Activated naive CD8-positive, alpha-beta T cell (primary cell): Measurements from ENCODE around the gene BAIAP2L1.

ENCODE experiments used
- H3K27ac Mint-ChIP-seq: one replicate; pipeline ENCODE4 v1.8.0; 2021; ENCODE audit warnings: mixed read lengths
- H3K27me3 Mint-ChIP-seq: one replicate; pipeline ENCODE4 v1.8.0; 2021; ENCODE audit warnings: mixed read lengths
- H3K36me3 Mint-ChIP-seq: one replicate; pipeline ENCODE4 v1.8.0; 2021; ENCODE audit warnings: mixed read lengths
- H3K4me1 Mint-ChIP-seq: one replicate; pipeline ENCODE4 v1.8.0; 2021; ENCODE audit warnings: low read depth, mixed read lengths
- H3K4me3 Mint-ChIP-seq: one replicate; pipeline ENCODE4 v1.8.0; 2021; ENCODE audit warnings: mild to moderate bottlenecking, mixed read lengths
- H3K9me3 Mint-ChIP-seq: one replicate; pipeline ENCODE4 v1.8.0; 2021; ENCODE audit warnings: low read depth, mixed read lengths

BAIAP2L1 gene

DNA sequence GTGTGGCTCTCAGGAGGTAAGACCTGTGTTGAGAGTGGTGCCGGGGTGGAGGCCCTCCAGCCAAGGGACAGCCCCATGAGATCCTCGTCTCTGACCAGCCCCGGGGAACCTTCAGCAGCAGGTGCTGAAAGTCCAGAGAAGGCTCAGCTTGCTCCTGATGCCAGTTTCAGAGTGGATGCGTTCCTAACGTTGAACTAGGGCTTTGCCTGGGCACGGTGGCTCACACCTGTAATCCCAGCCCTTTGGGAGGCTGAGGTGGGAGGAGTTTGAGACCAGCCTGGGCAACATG, 45.7 kb downstream of the BAIAP2L1 start:
- no peaks in the 10 kb centered on the region for H3K36me3 Mint-ChIP-seq
- no peak overlapping the region for H3K27ac Mint-ChIP-seq
- H3K9me3 Mint-ChIP-seq = no peaks in the 10 kb centered on the region
- no peak overlapping the region for H3K4me3 Mint-ChIP-seq
- H3K4me1 Mint-ChIP-seq = no peaks in the 10 kb centered on the region
- H3K27me3 Mint-ChIP-seq = peaks cover 1% of the 10 kb centered on the region

DNA sequence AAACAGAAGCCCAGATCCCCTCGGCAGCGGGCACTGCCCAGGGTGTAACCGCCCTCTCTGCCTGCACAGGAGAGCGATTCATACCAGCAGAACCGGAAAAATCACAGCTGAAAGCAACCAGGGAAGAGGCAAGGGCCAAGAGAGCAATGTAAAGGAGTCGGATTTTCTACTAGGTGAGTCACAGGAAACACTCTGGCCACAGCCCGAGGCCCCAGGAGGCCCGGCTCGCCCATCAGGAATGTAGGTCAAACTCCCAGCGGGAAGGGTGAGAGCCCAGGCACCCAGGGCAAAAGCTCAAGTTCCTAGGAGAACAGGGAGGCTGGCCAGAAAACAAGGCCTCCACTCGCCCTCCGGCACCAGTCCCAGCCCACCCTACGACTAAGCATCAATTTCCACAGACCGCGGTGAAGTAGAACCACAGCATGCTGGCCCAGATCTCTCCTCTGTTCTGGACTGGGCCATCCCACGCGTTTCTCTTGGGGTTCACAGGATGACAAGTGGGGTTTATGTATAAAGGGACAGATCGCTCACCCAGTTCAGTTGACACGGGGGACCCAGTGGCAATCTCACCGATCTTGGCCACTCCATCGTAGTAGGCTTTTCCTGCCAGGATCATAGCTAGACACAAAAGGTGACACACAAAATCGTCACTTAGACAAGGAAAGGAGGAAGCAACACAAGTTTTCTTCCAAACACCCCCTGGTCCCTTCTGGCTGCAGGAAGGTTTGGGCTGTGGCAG, 46.2 kb downstream of the BAIAP2L1 start:
- Mint-ChIP-seq H3K36me3 (no peaks in the 10 kb centered on the region), H3K4me3 (no peak overlapping the region), H3K4me1 (no peaks in the 10 kb centered on the region), H3K27me3 (peaks cover 1% of the 10 kb centered on the region), H3K9me3 (no peaks in the 10 kb centered on the region), H3K27ac (no peak overlapping the region)

DNA sequence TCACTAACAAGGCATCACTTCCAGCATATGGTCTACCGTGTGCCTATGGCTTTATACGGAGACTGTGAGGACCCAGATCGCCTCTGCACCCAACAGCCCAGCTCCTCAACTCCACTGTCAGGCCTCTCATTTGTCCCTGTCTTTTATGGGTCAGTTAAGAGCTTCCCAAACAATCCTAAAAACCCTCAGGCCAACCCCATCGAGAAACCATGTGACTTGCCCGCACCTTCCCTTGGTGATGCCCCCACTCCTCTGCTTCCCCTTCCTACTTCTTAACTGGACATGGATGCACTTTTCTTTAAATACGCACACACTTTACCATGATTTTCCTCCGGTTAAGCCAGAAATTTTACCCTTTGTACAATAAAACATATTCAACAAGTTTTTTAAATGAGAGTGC, 46.8 kb downstream of the BAIAP2L1 start:
- Mint-ChIP-seq H3K9me3 (no peaks in the 10 kb centered on the region), H3K4me3 (no peak overlapping the region), H3K36me3 (no peaks in the 10 kb centered on the region), H3K27ac (no peak overlapping the region), H3K27me3 (peaks cover 1% of the 10 kb centered on the region), H3K4me1 (no peaks in the 10 kb centered on the region)

DNA sequence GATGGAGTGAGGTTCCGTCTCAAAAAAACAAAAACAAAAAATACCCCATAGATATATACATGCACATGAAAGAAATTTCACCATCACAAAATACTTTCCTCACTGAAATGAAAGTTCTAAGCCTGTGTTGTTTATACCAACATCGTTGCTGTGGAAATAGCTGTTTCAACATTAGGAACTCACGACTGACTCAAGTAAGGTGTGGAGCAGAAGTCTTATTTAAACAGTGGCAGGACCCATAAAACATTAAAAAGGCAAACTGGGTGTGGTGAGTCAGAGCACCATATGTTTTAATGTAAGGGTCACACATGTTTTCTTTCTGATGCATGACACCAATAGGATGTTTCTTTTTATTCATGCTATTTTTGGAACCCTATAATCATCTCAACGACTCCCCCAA, 48.3 kb downstream of the BAIAP2L1 start:
- no peaks in the 10 kb centered on the region for H3K9me3 Mint-ChIP-seq
- no peak overlapping the region for H3K27ac Mint-ChIP-seq
- no peak overlapping the region for H3K4me3 Mint-ChIP-seq
- H3K36me3 Mint-ChIP-seq = no peaks in the 10 kb centered on the region
- H3K27me3 Mint-ChIP-seq = peaks cover 1% of the 10 kb centered on the region
- no peaks in the 10 kb centered on the region for H3K4me1 Mint-ChIP-seq

DNA sequence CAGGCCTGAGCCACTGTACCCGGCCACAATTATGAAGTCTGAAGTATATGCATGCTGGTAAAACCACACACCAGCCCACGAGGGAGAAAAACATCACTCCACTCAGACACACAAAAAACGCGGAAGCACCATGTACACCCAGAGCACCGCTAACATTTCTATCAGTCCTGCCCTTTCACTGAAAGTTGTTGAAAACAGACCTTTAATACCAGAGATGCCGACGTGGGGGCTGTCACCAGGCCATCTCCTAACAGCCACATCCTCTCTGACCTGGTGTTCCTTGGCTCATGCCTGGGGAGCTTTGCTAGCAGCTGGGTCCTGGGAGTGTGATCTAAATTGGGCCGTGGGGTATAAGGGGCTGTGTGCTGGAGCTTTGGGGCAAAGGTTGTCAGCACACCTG, 49.8 kb downstream of the BAIAP2L1 start:
- Mint-ChIP-seq H3K27me3 (peaks cover 1% of the 10 kb centered on the region), H3K36me3 (no peaks in the 10 kb centered on the region), H3K27ac (no peak overlapping the region), H3K4me1 (no peaks in the 10 kb centered on the region), H3K4me3 (no peak overlapping the region), H3K9me3 (no peaks in the 10 kb centered on the region)

DNA sequence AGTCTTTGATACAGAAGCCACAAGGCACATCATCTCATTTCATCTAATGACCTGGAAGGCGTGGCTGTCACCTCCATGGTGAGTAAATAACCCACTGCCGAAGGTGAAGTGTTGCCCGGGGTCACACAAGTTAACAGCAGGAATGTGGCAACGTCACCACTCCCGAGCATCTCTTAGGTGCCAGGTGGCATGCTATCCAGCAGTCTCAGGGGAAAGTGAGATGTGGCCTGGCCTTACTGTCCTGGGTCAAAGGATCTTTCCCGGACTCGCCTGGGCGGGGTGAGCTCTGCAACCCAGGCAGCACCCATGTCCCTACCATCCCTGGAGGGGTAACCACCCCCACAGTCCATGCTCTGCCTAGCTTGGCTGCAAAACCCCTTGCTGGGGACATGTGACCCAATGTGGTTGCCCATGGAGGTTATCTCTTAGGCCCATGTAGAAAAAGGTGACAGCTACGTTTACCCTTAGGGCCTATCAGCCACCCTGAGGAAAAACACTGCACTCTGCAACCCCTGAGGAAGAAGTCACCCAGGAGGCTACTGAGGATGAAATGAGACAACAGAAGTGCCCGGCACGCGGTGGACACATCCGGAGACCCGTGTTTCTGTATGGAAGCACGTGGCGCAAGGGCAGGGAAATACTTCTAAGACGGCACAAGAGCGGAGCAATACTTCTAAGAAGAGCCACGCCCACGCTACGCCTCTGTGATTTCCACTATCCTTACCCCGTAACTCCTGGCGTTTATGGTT, 52.0 kb downstream of the BAIAP2L1 start:
- no peaks in the 10 kb centered on the region for H3K9me3 Mint-ChIP-seq
- H3K36me3 Mint-ChIP-seq = no peaks in the 10 kb centered on the region
- peaks cover 1% of the 10 kb centered on the region for H3K27me3 Mint-ChIP-seq
- no peaks in the 10 kb centered on the region for H3K4me1 Mint-ChIP-seq
- no peak overlapping the region for H3K4me3 Mint-ChIP-seq
- no peak overlapping the region for H3K27ac Mint-ChIP-seq

DNA sequence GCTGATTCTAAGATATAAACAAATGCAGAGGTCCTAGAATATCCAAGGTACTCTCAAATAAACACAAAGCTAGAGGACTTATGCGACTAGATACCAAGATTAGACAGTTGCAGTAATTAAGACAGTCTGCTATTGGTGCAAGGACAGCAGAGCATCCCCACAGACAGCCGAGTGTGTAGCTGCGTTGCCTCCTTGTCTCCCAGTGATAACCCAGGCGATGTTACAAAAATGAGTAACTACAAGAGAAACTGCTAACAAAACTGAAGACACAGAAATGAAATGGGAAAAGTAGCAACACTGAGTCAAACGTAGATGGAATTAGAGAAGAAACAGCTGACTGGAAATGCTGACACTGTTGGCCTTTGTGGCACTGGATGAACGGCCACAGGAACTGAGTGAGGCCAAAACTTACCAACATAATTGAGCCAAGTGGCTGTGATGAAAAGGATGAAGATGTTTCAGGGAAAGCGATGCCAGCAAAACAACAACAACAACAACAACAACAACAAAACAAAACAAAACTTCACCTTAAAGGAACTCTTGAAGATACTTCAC, 54.3 kb downstream of the BAIAP2L1 start:
- Mint-ChIP-seq H3K36me3 (no peaks in the 10 kb centered on the region), H3K4me1 (no peaks in the 10 kb centered on the region), H3K27ac (no peak overlapping the region), H3K4me3 (no peak overlapping the region), H3K27me3 (peaks cover 1% of the 10 kb centered on the region), H3K9me3 (no peaks in the 10 kb centered on the region)

DNA sequence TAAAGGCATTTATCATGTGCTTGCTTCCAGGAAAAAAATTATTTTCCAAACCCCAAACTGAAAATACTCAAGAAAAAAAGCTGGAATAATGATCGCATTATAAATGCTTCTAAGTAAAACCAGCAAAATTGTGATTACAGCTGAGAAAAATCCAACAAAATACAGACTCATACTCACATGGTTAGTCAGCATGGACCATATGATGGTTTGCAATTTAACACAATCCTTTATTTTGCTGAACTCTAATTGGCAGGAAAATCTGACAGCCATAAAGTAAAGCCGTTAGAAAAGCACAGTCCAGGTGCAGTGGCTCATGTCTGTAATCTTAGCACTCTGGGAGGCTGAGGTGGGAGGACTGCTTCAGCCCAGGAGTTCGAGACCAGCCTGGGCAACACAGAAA, 59.8 kb downstream of the BAIAP2L1 start:
- H3K27ac Mint-ChIP-seq = no peak overlapping the region
- H3K36me3 Mint-ChIP-seq = peaks cover 2% of the 10 kb centered on the region
- no peaks in the 10 kb centered on the region for H3K27me3 Mint-ChIP-seq
- no peaks in the 10 kb centered on the region for H3K9me3 Mint-ChIP-seq
- H3K4me1 Mint-ChIP-seq = no peaks in the 10 kb centered on the region
- H3K4me3 Mint-ChIP-seq = no peak overlapping the region

DNA sequence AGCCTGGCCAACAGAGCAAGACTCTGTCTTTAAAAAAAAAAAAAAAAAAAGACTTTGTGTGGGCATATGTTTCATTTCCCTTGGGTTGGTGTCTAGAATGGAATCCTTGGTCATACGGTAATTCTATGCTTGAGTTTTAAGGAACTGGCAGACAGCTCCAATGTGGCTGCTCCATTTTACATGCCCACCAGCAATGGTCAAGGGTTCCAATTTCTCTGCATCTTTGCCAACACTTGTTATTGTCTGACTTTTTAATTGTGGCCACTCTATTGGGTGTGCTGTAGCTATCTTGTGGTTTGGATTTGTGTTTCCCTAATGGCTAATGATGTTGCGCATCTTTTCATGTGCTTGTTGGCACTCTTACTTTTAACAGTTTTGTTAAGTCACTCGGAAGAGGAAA, 61.8 kb downstream of the BAIAP2L1 start:
- Mint-ChIP-seq H3K27ac (no peak overlapping the region), H3K36me3 (peaks cover 2% of the 10 kb centered on the region), H3K4me3 (no peak overlapping the region), H3K27me3 (no peaks in the 10 kb centered on the region), H3K9me3 (no peaks in the 10 kb centered on the region), H3K4me1 (no peaks in the 10 kb centered on the region)

DNA sequence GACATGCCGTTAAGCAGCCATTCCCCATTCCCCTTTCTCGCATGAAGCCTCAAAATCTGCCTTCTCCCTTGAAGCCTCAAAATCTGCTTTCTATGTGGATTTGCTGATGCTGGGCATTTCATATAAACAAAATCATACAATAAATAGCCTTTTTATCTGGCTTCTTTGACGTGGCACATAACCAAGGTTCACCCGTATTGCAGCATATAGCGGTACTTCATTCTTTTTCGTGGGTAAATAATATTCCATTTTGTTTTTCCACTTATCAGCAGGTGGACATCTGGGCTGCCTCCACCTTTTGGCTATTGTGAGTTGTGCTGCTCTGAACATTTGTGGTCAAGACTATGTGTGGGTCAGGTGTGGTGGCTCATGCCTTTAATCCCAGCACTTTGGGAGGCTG, 62.4 kb downstream of the BAIAP2L1 start:
- peaks cover 2% of the 10 kb centered on the region for H3K36me3 Mint-ChIP-seq
- no peaks in the 10 kb centered on the region for H3K9me3 Mint-ChIP-seq
- no peak overlapping the region for H3K4me3 Mint-ChIP-seq

DNA sequence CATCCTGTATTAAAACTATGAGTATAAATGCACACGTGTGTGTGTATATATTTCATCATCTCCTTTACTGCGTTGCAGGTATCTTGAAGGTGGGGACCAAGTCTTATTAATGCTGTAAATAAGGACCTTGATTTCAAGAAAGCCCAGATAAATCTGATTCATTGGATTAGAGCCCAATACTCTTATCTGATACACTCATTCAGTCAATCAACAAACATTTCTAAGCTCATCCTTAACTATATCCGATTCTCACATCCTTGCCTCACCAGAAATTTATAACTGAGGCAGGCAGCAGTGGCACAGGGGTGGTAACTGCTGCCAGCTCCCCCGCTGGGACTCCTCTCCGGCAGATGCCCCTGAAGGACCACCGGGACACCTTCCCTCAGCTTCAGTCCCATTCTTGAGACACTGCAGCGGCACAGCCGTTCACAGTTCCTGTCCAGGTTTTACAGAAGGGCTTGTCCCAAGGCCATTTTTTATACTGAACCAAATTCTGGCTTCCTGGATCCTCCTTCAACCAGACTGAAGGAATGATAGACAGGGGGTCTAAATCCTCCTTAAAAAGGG, 65.4 kb downstream of the BAIAP2L1 start:
- H3K9me3 Mint-ChIP-seq = no peaks in the 10 kb centered on the region
- no peaks in the 10 kb centered on the region for H3K27me3 Mint-ChIP-seq
- H3K4me1 Mint-ChIP-seq = no peaks in the 10 kb centered on the region
- no peak overlapping the region for H3K4me3 Mint-ChIP-seq
- H3K27ac Mint-ChIP-seq = no peak overlapping the region
- H3K36me3 Mint-ChIP-seq = peaks cover 2% of the 10 kb centered on the region

More for the DNA sequence above, 62.4 kb downstream of the BAIAP2L1 start:
- Mint-ChIP-seq H3K4me1 (no peaks in the 10 kb centered on the region), H3K27ac (no peak overlapping the region), H3K27me3 (no peaks in the 10 kb centered on the region)

DNA sequence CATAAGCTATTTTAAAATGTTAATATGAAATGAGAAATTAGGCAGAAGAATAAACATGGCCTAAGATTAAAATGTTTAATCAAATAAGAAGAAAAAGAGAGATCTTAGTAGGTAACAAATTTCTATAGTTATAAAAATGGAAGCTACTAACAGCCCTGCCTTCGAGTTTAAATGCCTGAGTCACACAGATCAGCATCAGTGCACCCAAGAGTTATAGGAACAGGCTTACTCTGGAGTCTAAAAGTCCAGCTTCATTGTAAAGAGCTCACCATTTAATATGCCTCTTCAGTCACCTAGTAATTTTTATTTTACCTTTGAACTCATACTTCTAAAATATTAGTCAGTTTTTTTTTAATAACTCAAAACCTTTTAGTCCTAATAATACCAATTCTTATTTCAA, 66.8 kb downstream of the BAIAP2L1 start:
- Mint-ChIP-seq H3K27me3 (no peaks in the 10 kb centered on the region), H3K4me1 (no peaks in the 10 kb centered on the region), H3K4me3 (no peak overlapping the region), H3K9me3 (no peaks in the 10 kb centered on the region), H3K36me3 (peaks cover under 1% of the 10 kb centered on the region), H3K27ac (no peak overlapping the region)

DNA sequence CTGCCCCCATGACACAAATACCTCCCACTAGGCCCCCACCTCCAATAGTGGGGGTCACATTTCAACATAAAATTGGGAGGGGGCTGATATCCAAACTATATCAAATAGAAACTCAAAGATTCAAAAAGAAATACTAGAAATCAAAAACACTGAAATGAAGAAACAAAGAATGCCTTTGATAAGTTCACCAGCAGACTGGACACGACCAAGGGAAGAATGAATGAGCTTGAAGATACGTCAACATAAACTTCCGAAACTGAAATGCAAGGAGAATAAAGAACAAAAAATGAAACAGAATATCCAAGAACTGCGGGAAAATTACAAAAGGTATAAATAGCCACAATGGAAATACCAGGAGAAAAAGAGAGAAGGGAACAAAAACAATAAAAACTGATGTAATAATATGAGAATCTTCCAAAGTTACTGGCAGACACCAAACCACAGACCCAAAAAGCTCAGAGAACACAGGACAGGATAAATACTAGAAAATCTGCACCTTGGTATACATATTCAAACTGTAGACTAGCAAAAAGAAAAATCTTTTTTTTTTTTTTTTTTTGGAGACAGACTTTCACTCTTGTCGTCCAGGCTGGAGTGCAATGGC, 69.9 kb downstream of the BAIAP2L1 start:
- H3K27ac Mint-ChIP-seq = no peak overlapping the region
- no peak overlapping the region for H3K4me3 Mint-ChIP-seq
- no peaks in the 10 kb centered on the region for H3K27me3 Mint-ChIP-seq
- H3K36me3 Mint-ChIP-seq = no peaks in the 10 kb centered on the region
- H3K4me1 Mint-ChIP-seq = no peaks in the 10 kb centered on the region
- H3K9me3 Mint-ChIP-seq = no peaks in the 10 kb centered on the region

DNA sequence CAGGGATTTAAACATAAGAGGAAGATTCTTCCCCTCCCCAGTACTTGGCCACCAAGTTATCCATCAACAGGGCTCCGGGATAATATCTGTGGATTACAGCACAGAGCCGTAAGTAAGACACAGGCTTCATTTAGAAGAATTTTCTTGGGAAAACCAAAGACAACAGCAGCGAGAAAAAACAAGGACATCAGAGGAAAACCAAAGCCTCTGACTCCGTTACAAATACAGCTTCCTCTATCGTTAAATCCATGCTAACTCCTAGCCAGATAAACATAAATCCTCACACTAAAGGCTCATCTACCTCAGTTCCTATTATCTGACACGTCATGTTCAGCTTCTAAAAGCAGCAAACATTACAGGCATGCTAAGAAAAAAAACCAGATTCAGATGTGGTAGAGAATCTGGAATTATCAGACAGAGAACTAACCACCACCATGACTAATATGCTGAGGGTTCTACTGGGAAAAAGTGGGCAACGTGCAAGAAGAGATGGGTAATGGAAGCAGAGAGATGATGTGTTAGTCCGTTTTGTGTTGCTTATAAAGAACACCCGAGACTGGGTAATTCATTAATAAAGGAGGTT, 71.0 kb downstream of the BAIAP2L1 start:
- H3K9me3 Mint-ChIP-seq = no peaks in the 10 kb centered on the region
- no peak overlapping the region for H3K4me3 Mint-ChIP-seq
- no peaks in the 10 kb centered on the region for H3K4me1 Mint-ChIP-seq
- H3K27me3 Mint-ChIP-seq = no peaks in the 10 kb centered on the region
- no peaks in the 10 kb centered on the region for H3K36me3 Mint-ChIP-seq
- no peak overlapping the region for H3K27ac Mint-ChIP-seq
